HepG2 (cell line): ENCODE measurements around the gene WDFY1. TPM values are rescaled to one million over a fixed set of nuclear protein-coding genes. Genes with fewer than 3 reads are reported as not detected.
A peak's percentile ranks its signal among the peaks of the same experiment; 100 is the strongest.

Source experiments
- ARID3A ChIP-seq: IDR thresholded peaks from 2 replicates; pipeline ENCODE4 v1.6.1; 2012; ENCODE audit warnings: low read depth, low read length, improper control_type of control experiment
- ATF7-NPFF ChIP-seq: sonication (generic); formaldehyde crosslinking; IDR thresholded peaks from 2 replicates; pipeline ENCODE4 v1.8.1; 2023; ENCODE audit warnings: mild to moderate bottlenecking, low read depth, missing genetic modification reagents, moderate library complexity
- CHCHD3 ChIP-seq: sonication (generic); formaldehyde crosslinking; IDR thresholded peaks from 2 replicates; pipeline ENCODE4 v1.8.0; 2022; ENCODE audit warnings: mild to moderate bottlenecking, missing genetic modification reagents, moderate library complexity
- ESRRA ChIP-seq: sonication (generic); formaldehyde crosslinking; IDR thresholded peaks from 2 replicates; pipeline ENCODE4 v1.5.1; 2020; ENCODE audit warnings: mild to moderate bottlenecking, low read depth, missing genetic modification reagents
- FOXM1 ChIP-seq: sonication (generic); formaldehyde crosslinking; IDR thresholded peaks from 2 replicates; pipeline ENCODE4 v1.5.0; 2020; ENCODE audit warnings: missing genetic modification reagents
- HOXA9 ChIP-seq: sonication (generic); formaldehyde crosslinking; IDR thresholded peaks from 2 replicates; pipeline ENCODE4 v1.8.1; 2022; ENCODE audit warnings: missing genetic modification reagents, mild to moderate bottlenecking, moderate library complexity, borderline replicate concordance
- JDP2 ChIP-seq: sonication (generic); formaldehyde crosslinking; IDR thresholded peaks from 2 replicates; pipeline ENCODE4 v1.8.1; 2022; ENCODE audit warnings: missing genetic modification reagents, borderline replicate concordance
- MZF1 ChIP-seq: sonication (generic); formaldehyde crosslinking; IDR thresholded peaks from 2 replicates; pipeline ENCODE4 v1.8.1; 2023; ENCODE audit warnings: mild to moderate bottlenecking, missing genetic modification reagents, borderline replicate concordance
- NR1H2 ChIP-seq: sonication (generic); formaldehyde crosslinking; IDR thresholded peaks from 2 replicates; pipeline ENCODE4 v1.8.1; 2022; ENCODE audit warnings: low read depth, missing genetic modification reagents, borderline replicate concordance
- ONECUT2 ChIP-seq: sonication (generic); formaldehyde crosslinking; IDR thresholded peaks from 2 replicates; pipeline ENCODE4 v1.4.0; 2020; ENCODE audit warnings: missing genetic modification reagents
- PAWR ChIP-seq: sonication (generic); formaldehyde crosslinking; IDR thresholded peaks from 2 replicates; pipeline ENCODE4 v1.4.0; 2020; ENCODE audit warnings: missing genetic modification reagents, mild to moderate bottlenecking, borderline replicate concordance
- POGZ ChIP-seq: sonication (generic); formaldehyde crosslinking; IDR thresholded peaks from 2 replicates; pipeline ENCODE4 v1.4.0; 2020; ENCODE audit warnings: mild to moderate bottlenecking, missing genetic modification reagents
- RARG ChIP-seq: sonication (generic); formaldehyde crosslinking; IDR thresholded peaks from 2 replicates; pipeline ENCODE4 v1.4.0; 2020; ENCODE audit warnings: low read depth, mild to moderate bottlenecking, missing genetic modification reagents
- SNAPC5 ChIP-seq: sonication (generic); formaldehyde crosslinking; IDR thresholded peaks from 2 replicates; pipeline ENCODE4 v1.8.1; 2023; ENCODE audit warnings: mild to moderate bottlenecking, missing genetic modification reagents, borderline replicate concordance
- ZBTB2 ChIP-seq: sonication (generic); formaldehyde crosslinking; IDR thresholded peaks from 2 replicates; pipeline ENCODE4 v1.8.0; 2022; ENCODE audit warnings: low read depth, missing genetic modification reagents
- ZKSCAN5 ChIP-seq: sonication (generic); formaldehyde crosslinking; IDR thresholded peaks from 2 replicates; pipeline ENCODE4 v1.5.1; 2020; ENCODE audit warnings: mild to moderate bottlenecking, missing genetic modification reagents
- ZNF777 ChIP-seq: sonication (generic); formaldehyde crosslinking; IDR thresholded peaks from 2 replicates; pipeline ENCODE4 v1.4.0; 2020; ENCODE audit warnings: missing genetic modification reagents
- polyA plus RNA-seq, 8 experiments: library from polyadenylated mRNA; depleted of rRNA in 3 of 8; stranded (reverse) in 7 of 8; unstranded in 1 of 8; fragments of >200 nt; fragmentation: Illumina TruSeq in 4 of 8; extraction: Trizol in 4 of 8; gene quantifications; 2 replicates each; pipeline versions ENCODE4 v1.2.1 to v1.2.3, GENCODE V29; 2011 to 2016; ENCODE audit warnings: low read depth in 4 of 8, missing spikeins in 1 of 8, mixed read lengths in 1 of 8; ENCODE audit not compliant: insufficient read depth in 1 of 8
- total RNA-seq, 5 experiments: library from RNA; depleted of rRNA; stranded (reverse); fragments of >200 nt; fragmentation: Illumina TruSeq; extraction: Trizol; gene quantifications; 2 replicates each; pipeline ENCODE4 v1.2.3, GENCODE V29; 2016; ENCODE audit warnings: low read depth in 1 of 5
- TF ChIP-seq, protein P1 (sequence below): sonication (generic); formaldehyde crosslinking; IDR thresholded peaks from 2 replicates; pipeline ENCODE4 v1.5.1; 2020; ENCODE audit warnings: mild to moderate bottlenecking, missing genetic modification reagents
- TF ChIP-seq, protein P2 (sequence below): IDR thresholded peaks from 2 replicates; pipeline ENCODE4 v1.4.0; 2020; ENCODE audit warnings: mild to moderate bottlenecking, missing genetic modification reagents

WDFY1 gene
- total and polyA plus RNA-seq, 2 of the 13 experiments (the other 11 are each of a cell fraction or from before 2014, with no cell fraction given): 77.0 to 78.4 TPM

DNA sequence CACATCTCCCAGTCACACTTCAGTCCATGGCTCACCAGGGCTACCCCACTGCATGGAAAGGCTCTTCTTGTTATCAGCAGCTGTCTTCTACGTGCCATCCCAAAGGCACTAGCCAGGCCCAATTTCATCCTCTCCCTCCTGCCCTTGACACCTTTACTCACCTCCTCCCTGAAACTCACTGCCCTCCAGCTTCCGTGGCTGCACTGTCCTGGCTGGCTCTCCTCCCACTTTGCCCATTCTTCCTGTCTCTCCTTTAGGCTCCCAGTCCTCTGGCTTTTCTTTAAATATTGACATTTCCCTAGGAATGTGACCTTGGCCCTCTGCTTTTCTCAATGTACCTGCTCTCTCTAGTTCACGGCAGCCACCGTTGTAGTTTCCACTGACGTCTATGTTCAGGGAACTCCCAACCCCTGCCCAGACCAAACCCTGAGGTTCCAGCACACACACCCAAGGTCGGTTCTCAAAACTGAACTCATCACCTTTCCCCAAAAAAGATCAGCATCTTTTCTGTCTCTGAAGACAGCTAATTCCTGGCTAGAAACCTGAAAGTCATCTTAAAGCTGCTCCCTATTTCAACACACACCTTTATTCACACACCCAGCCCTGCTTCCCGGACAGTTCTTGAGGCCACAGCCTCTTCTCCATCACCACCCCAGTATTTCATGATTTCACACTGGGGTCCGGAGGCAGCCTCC is 36.7 kb downstream of the WDFY1 start (continued):
- TF ChIP-seq ZKSCAN5 (CRISPR knock-in tag) (peak; percentile 100), CHCHD3 (CRISPR knock-in tag) (no peak), ESRRA (CRISPR knock-in tag) (peak; percentile 95), ZBTB2 (CRISPR knock-in tag) (no peak), ARID3A (no peak; the same call in 1 of the 2 replicates), MZF1 (no peak), JDP2 (CRISPR knock-in tag) (no peak), SNAPC5 (CRISPR knock-in tag) (0 out of 2 replicates have a peak, but pooled peaks have one; percentile 27), POGZ (CRISPR knock-in tag) (peak; percentile 93), FOXM1 (CRISPR knock-in tag) (no peak), ZNF777 (CRISPR knock-in tag) (no peak; the same call in 1 of the 2 replicates), HOXA9 (no peak), ATF7-NPFF (CRISPR knock-in tag) (peak; percentile 81; the same call in 1 of the 2 replicates), NR1H2 (CRISPR knock-in tag) (no peak), RARG (CRISPR knock-in tag) (no peak), PAWR (CRISPR knock-in tag) (0 out of 2 replicates have a peak, but pooled peaks have one; percentile 28), ONECUT2 (CRISPR knock-in tag) (peak; percentile 58; the same call in 1 of the 2 replicates)
- TF ChIP-seq, protein P1, sequence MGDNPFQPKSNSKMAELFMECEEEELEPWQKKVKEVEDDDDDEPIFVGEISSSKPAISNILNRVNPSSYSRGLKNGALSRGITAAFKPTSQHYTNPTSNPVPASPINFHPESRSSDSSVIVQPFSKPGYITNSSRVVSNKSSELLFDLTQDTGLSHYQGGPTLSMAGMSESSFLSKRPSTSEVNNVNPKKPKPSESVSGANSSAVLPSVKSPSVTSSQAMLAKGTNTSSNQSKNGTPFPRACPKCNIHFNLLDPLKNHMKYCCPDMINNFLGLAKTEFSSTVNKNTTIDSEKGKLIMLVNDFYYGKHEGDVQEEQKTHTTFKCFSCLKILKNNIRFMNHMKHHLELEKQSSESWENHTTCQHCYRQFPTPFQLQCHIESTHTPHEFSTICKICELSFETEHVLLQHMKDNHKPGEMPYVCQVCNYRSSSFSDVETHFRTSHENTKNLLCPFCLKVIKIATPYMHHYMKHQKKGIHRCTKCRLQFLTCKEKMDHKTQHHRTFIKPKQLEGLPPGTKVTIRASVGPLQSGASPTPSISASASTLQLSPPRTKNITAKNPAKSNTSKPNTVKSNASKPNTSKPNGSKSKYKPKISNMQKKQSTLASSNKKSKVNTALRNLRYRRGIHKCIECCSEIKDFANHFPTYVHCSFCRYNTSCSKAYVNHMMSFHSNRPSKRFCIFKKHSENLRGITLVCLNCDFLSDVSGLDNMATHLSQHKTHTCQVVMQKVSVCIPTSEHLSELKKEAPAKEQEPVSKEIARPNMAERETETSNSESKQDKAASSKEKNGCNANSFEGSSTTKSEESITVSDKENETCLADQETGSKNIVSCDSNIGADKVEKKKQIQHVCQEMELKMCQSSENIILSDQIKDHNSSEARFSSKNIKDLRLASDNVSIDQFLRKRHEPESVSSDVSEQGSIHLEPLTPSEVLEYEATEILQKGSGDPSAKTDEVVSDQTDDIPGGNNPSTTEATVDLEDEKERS (CRISPR knock-in tag): peak; percentile 88
- TF ChIP-seq, protein P2, sequence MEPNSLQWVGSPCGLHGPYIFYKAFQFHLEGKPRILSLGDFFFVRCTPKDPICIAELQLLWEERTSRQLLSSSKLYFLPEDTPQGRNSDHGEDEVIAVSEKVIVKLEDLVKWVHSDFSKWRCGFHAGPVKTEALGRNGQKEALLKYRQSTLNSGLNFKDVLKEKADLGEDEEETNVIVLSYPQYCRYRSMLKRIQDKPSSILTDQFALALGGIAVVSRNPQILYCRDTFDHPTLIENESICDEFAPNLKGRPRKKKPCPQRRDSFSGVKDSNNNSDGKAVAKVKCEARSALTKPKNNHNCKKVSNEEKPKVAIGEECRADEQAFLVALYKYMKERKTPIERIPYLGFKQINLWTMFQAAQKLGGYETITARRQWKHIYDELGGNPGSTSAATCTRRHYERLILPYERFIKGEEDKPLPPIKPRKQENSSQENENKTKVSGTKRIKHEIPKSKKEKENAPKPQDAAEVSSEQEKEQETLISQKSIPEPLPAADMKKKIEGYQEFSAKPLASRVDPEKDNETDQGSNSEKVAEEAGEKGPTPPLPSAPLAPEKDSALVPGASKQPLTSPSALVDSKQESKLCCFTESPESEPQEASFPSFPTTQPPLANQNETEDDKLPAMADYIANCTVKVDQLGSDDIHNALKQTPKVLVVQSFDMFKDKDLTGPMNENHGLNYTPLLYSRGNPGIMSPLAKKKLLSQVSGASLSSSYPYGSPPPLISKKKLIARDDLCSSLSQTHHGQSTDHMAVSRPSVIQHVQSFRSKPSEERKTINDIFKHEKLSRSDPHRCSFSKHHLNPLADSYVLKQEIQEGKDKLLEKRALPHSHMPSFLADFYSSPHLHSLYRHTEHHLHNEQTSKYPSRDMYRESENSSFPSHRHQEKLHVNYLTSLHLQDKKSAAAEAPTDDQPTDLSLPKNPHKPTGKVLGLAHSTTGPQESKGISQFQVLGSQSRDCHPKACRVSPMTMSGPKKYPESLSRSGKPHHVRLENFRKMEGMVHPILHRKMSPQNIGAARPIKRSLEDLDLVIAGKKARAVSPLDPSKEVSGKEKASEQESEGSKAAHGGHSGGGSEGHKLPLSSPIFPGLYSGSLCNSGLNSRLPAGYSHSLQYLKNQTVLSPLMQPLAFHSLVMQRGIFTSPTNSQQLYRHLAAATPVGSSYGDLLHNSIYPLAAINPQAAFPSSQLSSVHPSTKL (CRISPR knock-in tag): peak; percentile 99
